NCI-H2029 (cell line): ENCODE measurements around the gene ADARB2.
"Not testable (repeated sequence)": the region's sequence is repeated elsewhere in the genome, so short reads cannot be mapped to it uniquely, and the experiment has no call there.

Experiments
- DNase-seq: peaks from one replicate; lab custom pipeline; 2025; lab: John Stamatoyannopoulos, UW

The ADARB2 gene

GRCh38 chr10:1408651-1409367 is 328.5 kb downstream of the ADARB2 start:
- DNase-seq = no peak

GRCh38 chr10:1406967-1407945 is 330.1 kb downstream of the ADARB2 start:
- DNase-seq = no peak

- DNase-seq = no peak
Measured at GRCh38 chr10:1406132-1406966, 331.0 kb downstream of the ADARB2 start.

- no peak for DNase-seq
Measured at GRCh38 chr10:1404323-1405260, 332.7 kb downstream of the ADARB2 start.

GRCh38 chr10:1403508-1404322 is 333.6 kb downstream of the ADARB2 start:
- no peak for DNase-seq

- no peak for DNase-seq
Measured at GRCh38 chr10:1402816-1403507, 334.4 kb downstream of the ADARB2 start.

- DNase-seq = no peak
Measured at GRCh38 chr10:1402016-1402770, 335.1 kb downstream of the ADARB2 start.

- no peak for DNase-seq
Measured at GRCh38 chr10:1401071-1401965, 336.0 kb downstream of the ADARB2 start.

- no peak for DNase-seq
Measured at GRCh38 chr10:1400101-1401070, 336.9 kb downstream of the ADARB2 start.

GRCh38 chr10:1399431-1400100 is 337.8 kb downstream of the ADARB2 start:
- no peak for DNase-seq

GRCh38 chr10:1398626-1399410 is 338.5 kb downstream of the ADARB2 start:
- no peak for DNase-seq

GRCh38 chr10:1398116-1398515 is 339.2 kb downstream of the ADARB2 start:
- not testable (repeated sequence) for DNase-seq

GRCh38 chr10:1396297-1396635 is 341.1 kb downstream of the ADARB2 start:
- DNase-seq = no peak

- DNase-seq = no peak
Measured at GRCh38 chr10:1395481-1396296, 341.6 kb downstream of the ADARB2 start.
